ENCODE results near the gene IFT25. TPM values are rescaled to one million over a fixed set of nuclear protein-coding genes. Genes with fewer than 3 reads are reported as not detected.

IFT25 gene
- total RNA-seq, 1 experiment from 2014 or later, result 42.9 TPM

- Histone ChIP-seq H3K9me3 (ENCODE audit: control insufficient read depth, insufficient read depth, low read depth, low read length) (no peaks in the 10 kb centered on the region), H3K36me3 (ENCODE audit: control insufficient read depth, insufficient read depth, low read length) (peaks cover 4% of the 10 kb centered on the region), H3K4me3 (ENCODE audit: low read depth in 2 of 2, low read length in 2 of 2) (peak overlapping the region; percentile 66 to 78), H3K27ac (ENCODE audit: low read length) (peak overlapping the region; percentile 82), H3K4me1 (ENCODE audit: control insufficient read depth, insufficient read depth, low read length) (peaks cover 26% of the 10 kb centered on the region), H3K27me3 (ENCODE audit: control insufficient read depth, insufficient read depth, low read length) (no peaks in the 10 kb centered on the region)
- no TSS peak for BruUV-seq (replicated peaks)
- no peak for ATAC-seq
- CTCF ChIA-PET, result interaction anchor here (0.7 to 0.9 kb wide), 2 partner anchors 10 to 12 kb away, joined by 5 read pairs; no protein-coding TSS in a partner anchor
- TF ChIP-seq CTCF (IDR thresholded peaks at IDR 0.05) (no peak), TCF7L2 (IDR thresholded peaks at IDR 0.05; ENCODE audit: low read depth, low read length) (no peak), POLR2AphosphoS5 (IDR thresholded peaks at IDR 0.05; ENCODE audit: low read depth, low read length) (no peak), REST (IDR thresholded peaks at IDR 0.05; ENCODE audit: insufficient read depth in 1 of 2, low read depth in 2 of 2, low read length in 1 of 2) (no peak), SIN3A (IDR thresholded peaks at IDR 0.05; ENCODE audit: borderline replicate concordance, insufficient read depth, low read depth, low read length) (no peak)
- in situ Hi-C loops (cut with HindIII; ENCODE audit: low pct_unique_long_range_greater_than_20kb, low sequenced_read_pairs) (no loop called here), intact Hi-C loops (cut with micrococcal nuclease; ENCODE audit: unreplicated experiment) (loop anchor here (5.0 kb wide), 1 partner anchor 85 kb away; no protein-coding TSS in a partner anchor)
- DNase-seq (ENCODE audit: low read depth, low spot score), result no peak
- POLR2A ChIA-PET, result interaction anchor here (0.7 kb wide), 1 partner anchor 22 kb away, joined by 15 read pairs; no protein-coding TSS in a partner anchor
Measured at GRCh38 chr1:53947172-53947907, 1.8 kb upstream of the IFT25 start.

DNA sequence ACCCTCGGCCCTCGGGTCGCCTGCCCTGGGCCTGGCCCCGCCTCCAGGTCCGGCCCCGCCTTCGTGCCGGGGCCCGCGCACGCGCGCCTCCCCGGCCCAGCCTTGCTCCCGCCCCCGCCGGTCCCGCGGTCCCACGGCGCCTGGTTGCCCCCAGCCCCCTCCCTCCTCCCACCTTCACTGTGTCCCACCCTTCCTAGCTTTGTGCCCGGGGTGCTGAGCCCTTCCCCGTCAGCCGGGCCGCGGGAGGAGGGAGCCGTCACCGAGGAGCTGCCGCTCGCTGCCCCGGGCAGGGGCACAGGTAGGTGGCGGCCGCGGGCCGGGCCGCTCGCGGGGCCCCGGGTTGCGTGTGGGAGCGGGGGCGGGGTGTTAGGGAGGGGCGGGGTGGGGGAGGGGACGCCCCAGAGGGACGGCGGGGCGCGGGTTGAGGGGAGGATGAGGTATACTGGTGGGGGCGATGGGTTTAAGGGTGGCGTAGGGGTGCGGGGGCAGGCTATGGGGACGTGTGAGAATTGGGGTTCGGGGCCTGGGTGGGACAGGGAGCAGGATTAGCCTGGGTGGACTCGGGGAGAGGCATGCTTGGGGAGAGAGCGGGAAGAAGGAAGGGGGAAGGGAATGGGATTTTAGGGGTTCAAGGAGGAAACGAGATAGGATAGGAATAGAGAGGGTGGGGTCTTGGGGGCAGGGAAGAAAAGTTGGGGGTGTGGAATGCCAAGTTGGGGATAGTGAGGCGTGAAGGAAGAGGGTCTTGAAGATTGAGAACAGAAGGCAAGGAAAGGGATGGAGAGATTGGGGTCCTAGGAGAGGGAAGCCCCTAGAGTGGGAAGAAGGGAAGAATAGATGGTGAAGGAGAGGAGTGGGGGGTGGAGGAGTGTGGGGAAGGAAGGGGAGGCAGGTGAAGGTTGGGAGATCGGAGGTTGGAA, 1.0 kb upstream of the IFT25 start, which contains the start of gene LRRC42:
TSS of gene LRRC42 (plus strand) at position 99 of the 920 bp plus-strand sequence. CDS start 5,650 bp downstream, outside the sequence.
- BruUV-seq (replicated peaks), result no TSS peak
- Histone ChIP-seq H3K36me3 (ENCODE audit: control insufficient read depth, insufficient read depth, low read length) (peaks cover 4% of the 10 kb centered on the region), H3K9me3 (ENCODE audit: control insufficient read depth, insufficient read depth, low read depth, low read length) (no peaks in the 10 kb centered on the region), H3K4me1 (ENCODE audit: control insufficient read depth, insufficient read depth, low read length) (peaks cover 26% of the 10 kb centered on the region), H3K27me3 (ENCODE audit: control insufficient read depth, insufficient read depth, low read length) (no peaks in the 10 kb centered on the region), H3K4me3 (ENCODE audit: low read depth in 2 of 2, low read length in 2 of 2) (peak within 1 kb of the TSS; percentile 74 to 78), H3K27ac (ENCODE audit: low read length) (peak within 1 kb of the TSS; percentile 85)
- ATAC-seq (peak; percentile 90), DNase-seq (ENCODE audit: low read depth, low spot score) (no peak)
- POLR2A ChIA-PET, result interaction anchor here (0.6 to 0.7 kb wide), 2 partner anchors 81 to 211 kb away, joined by 4 to 6 read pairs; no protein-coding TSS in a partner anchor
- CTCF ChIA-PET, result interaction anchor here (0.6 to 1.7 kb wide), 4 partner anchors 67 to 191 kb away, joined by 4 to 10 read pairs (median 8); no protein-coding TSS in a partner anchor
- TF ChIP-seq CTCF (IDR thresholded peaks at IDR 0.05) (peak; percentile 66), REST (IDR thresholded peaks at IDR 0.05; ENCODE audit: insufficient read depth in 1 of 2, low read depth in 2 of 2, low read length in 1 of 2) (no peak)
- in situ Hi-C loops (cut with HindIII; ENCODE audit: low pct_unique_long_range_greater_than_20kb, low sequenced_read_pairs) (no loop called here), intact Hi-C loops (cut with micrococcal nuclease; ENCODE audit: unreplicated experiment) (loop anchor here (5.0 kb wide), 1 partner anchor 84 kb away; no protein-coding TSS in a partner anchor)

Data from Panc1 (cell line).